ENCODE data around the gene DHRS13. TPM values are rescaled to one million over a fixed set of nuclear protein-coding genes. Genes with fewer than 3 reads are reported as not detected.

DHRS13 gene
- polyA plus RNA-seq, 2 donors = 9.4 to 15.6 TPM

- no peak overlapping the region for H3K27ac ChIP-seq (ENCODE audit: low read depth in 2 of 2, low read length in 1 of 2)
- H3K36me3 ChIP-seq (ENCODE audit: control insufficient read depth in 2 of 2, insufficient read depth in 2 of 2, low read length in 1 of 2) = peaks cover 7 to 29% of the 10 kb centered on the region in 2 donors
- H3K9me3 ChIP-seq (ENCODE audit: control insufficient read depth in 2 of 2, insufficient read depth in 1 of 2, low read depth in 1 of 2, low read length in 1 of 2) = no peaks in the 10 kb centered on the region
- H3K4me1 ChIP-seq (ENCODE audit: control insufficient read depth in 2 of 2, insufficient read depth in 2 of 2, low read length in 1 of 2) = peaks cover 0 to 4% of the 10 kb centered on the region in 2 donors
- H3K27me3 ChIP-seq (ENCODE audit: control insufficient read depth in 1 of 2, insufficient read depth in 2 of 2, low read length in 2 of 2) = no peaks in the 10 kb centered on the region
- no peak overlapping the region for H3K4me3 ChIP-seq (ENCODE audit: low read depth in 1 of 2, low read length in 2 of 2)
- WGBS, 2 donors = 93 to 95% methylated on average over 7 of the region's 7 CpGs
These were observed 14.0 kb downstream of the DHRS13 start for GRCh38 chr17:28888832-28889231.

GRCh38 chr17:28887871-28888471 lies 14.9 kb downstream of the DHRS13 start:
- Histone ChIP-seq H3K9me3 (ENCODE audit: control insufficient read depth in 2 of 2, insufficient read depth in 1 of 2, low read depth in 1 of 2, low read length in 1 of 2) (no peaks in the 10 kb centered on the region), H3K4me1 (ENCODE audit: control insufficient read depth in 2 of 2, insufficient read depth in 2 of 2, low read length in 1 of 2) (peaks cover 0 to 1% of the 10 kb centered on the region in 2 donors), H3K36me3 (ENCODE audit: control insufficient read depth in 2 of 2, insufficient read depth in 2 of 2, low read length in 1 of 2) (peaks cover 10 to 33% of the 10 kb centered on the region in 2 donors), H3K4me3 (ENCODE audit: low read depth in 1 of 2, low read length in 2 of 2) (no peak overlapping the region), H3K27ac (ENCODE audit: low read depth in 2 of 2, low read length in 1 of 2) (no peak overlapping the region), H3K27me3 (ENCODE audit: control insufficient read depth in 1 of 2, insufficient read depth in 2 of 2, low read length in 2 of 2) (no peaks in the 10 kb centered on the region)
- 79 to 80% methylated on average over 12 of the region's 12 CpGs for WGBS, 2 donors

- H3K4me1 ChIP-seq (ENCODE audit: control insufficient read depth in 2 of 2, insufficient read depth in 2 of 2, low read length in 1 of 2) = peaks cover 0 to 3% of the 10 kb centered on the region in 2 donors
- H3K27me3 ChIP-seq (ENCODE audit: control insufficient read depth in 1 of 2, insufficient read depth in 2 of 2, low read length in 2 of 2) = no peaks in the 10 kb centered on the region
- no peaks in the 10 kb centered on the region for H3K9me3 ChIP-seq (ENCODE audit: control insufficient read depth in 2 of 2, insufficient read depth in 1 of 2, low read depth in 1 of 2, low read length in 1 of 2)
- H3K4me3 ChIP-seq (ENCODE audit: low read depth in 1 of 2, low read length in 2 of 2) = no peak overlapping the region
- H3K27ac ChIP-seq (ENCODE audit: low read depth in 2 of 2, low read length in 1 of 2) = no peak overlapping the region
- WGBS, 2 donors = 83 to 86% methylated on average over 10 of the region's 10 CpGs
- peaks cover 27 to 49% of the 10 kb centered on the region in 2 donors for H3K36me3 ChIP-seq (ENCODE audit: control insufficient read depth in 2 of 2, insufficient read depth in 2 of 2, low read length in 1 of 2)
These were observed 16.9 kb downstream of the DHRS13 start for GRCh38 chr17:28885951-28886350.

GRCh38 chr17:28885363-28885762 lies 17.5 kb downstream of the DHRS13 start:
- Histone ChIP-seq H3K9me3 (ENCODE audit: control insufficient read depth in 2 of 2, insufficient read depth in 1 of 2, low read depth in 1 of 2, low read length in 1 of 2) (no peaks in the 10 kb centered on the region), H3K27ac (ENCODE audit: low read depth in 2 of 2, low read length in 1 of 2) (no peak overlapping the region), H3K4me1 (ENCODE audit: control insufficient read depth in 2 of 2, insufficient read depth in 2 of 2, low read length in 1 of 2) (peaks cover 0 to 6% of the 10 kb centered on the region in 2 donors), H3K36me3 (ENCODE audit: control insufficient read depth in 2 of 2, insufficient read depth in 2 of 2, low read length in 1 of 2) (peaks cover 30 to 54% of the 10 kb centered on the region in 2 donors), H3K4me3 (ENCODE audit: low read depth in 1 of 2, low read length in 2 of 2) (no peak overlapping the region), H3K27me3 (ENCODE audit: control insufficient read depth in 1 of 2, insufficient read depth in 2 of 2, low read length in 2 of 2) (no peaks in the 10 kb centered on the region)
- WGBS, 2 donors = 89 to 92% methylated on average over 4 of the region's 4 CpGs

DNA sequence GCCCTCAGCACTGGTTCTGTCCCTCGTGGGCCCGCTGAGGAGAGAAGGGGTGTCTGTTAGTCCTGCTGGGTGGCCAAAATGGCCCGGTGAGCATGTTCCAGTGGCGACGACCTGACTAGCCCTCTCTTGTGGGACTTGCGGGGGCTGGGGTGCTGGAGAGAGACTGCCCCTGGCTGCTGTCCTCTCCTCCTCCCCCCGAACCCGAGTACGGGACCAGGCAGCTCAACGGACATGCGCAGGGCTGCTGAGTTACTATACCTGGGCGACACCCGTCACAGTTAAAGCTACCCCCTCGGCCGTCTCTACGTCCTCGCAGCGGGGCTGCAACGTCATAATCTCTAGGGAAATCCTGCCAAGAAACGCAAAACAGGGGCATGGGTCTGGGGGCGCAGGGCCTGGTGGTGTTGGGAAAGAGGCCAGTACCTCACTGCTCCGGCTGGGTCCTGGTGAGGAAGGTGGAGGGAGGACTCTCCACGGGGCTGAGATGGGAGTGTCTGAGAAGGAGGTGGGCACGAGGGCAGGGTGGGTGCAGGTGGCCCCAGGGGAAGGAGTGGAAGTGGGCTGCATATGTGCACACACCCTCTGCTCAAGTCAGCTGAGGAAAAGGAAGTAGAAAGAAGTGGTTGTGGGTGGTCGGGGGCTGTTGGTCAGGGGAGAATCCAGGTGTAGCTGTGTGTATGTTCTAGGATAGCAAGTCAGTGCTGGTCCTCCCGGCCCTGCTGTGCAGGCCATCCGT lies 18.7 kb downstream of the DHRS13 start:
- Histone ChIP-seq H3K4me3 (ENCODE audit: low read depth in 1 of 2, low read length in 2 of 2) (no peak overlapping the region), H3K9me3 (ENCODE audit: control insufficient read depth in 2 of 2, insufficient read depth in 1 of 2, low read depth in 1 of 2, low read length in 1 of 2) (no peaks in the 10 kb centered on the region), H3K27ac (ENCODE audit: low read depth in 2 of 2, low read length in 1 of 2) (no peak overlapping the region), H3K4me1 (ENCODE audit: control insufficient read depth in 2 of 2, insufficient read depth in 2 of 2, low read length in 1 of 2) (peaks cover 0 to 6% of the 10 kb centered on the region in 2 donors), H3K36me3 (ENCODE audit: control insufficient read depth in 2 of 2, insufficient read depth in 2 of 2, low read length in 1 of 2) (peaks cover 41 to 67% of the 10 kb centered on the region in 2 donors), H3K27me3 (ENCODE audit: control insufficient read depth in 1 of 2, insufficient read depth in 2 of 2, low read length in 2 of 2) (no peaks in the 10 kb centered on the region)
- WGBS, 2 donors = 86 to 88% methylated on average over 27 of the region's 27 CpGs

GRCh38 chr17:28882154-28882895 lies 20.6 kb downstream of the DHRS13 start:
- no peak overlapping the region for H3K27ac ChIP-seq (ENCODE audit: low read depth in 2 of 2, low read length in 1 of 2)
- H3K4me3 ChIP-seq (ENCODE audit: low read depth in 1 of 2, low read length in 2 of 2) = no peak overlapping the region
- peaks cover 43 to 65% of the 10 kb centered on the region in 2 donors for H3K36me3 ChIP-seq (ENCODE audit: control insufficient read depth in 2 of 2, insufficient read depth in 2 of 2, low read length in 1 of 2)
- 92 to 94% methylated on average over 18 of the region's 18 CpGs for WGBS, 2 donors
- H3K4me1 ChIP-seq (ENCODE audit: control insufficient read depth in 2 of 2, insufficient read depth in 2 of 2, low read length in 1 of 2) = peaks cover 0 to 6% of the 10 kb centered on the region in 2 donors
- H3K27me3 ChIP-seq (ENCODE audit: control insufficient read depth in 1 of 2, insufficient read depth in 2 of 2, low read length in 2 of 2) = no peaks in the 10 kb centered on the region
- H3K9me3 ChIP-seq (ENCODE audit: control insufficient read depth in 2 of 2, insufficient read depth in 1 of 2, low read depth in 1 of 2, low read length in 1 of 2) = no peaks in the 10 kb centered on the region

DNA sequence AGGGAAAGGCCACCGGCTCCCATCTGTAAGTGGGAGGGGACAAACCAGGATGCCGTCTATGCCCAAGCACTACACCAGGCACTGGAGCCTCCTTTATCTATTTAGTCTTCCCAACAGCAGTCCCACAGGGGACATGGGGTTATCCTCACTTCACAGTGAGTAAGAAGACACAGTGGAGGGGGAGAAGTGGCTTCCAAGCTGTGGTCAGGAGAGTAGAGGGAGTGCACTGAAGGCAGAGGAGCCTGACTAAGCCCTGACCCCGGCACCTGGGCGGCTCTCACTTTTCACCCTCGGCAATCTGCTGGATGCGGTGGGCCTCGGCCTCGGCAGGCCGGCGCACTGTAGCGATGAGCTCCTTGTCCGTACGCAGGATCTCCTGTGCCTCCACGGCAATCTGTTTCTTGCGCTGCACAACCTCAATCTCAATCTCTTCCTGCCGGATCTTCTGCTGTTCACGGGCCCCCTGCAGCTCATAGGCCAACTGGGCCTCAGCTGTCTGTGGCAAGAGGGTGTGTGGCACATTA lies 21.3 kb downstream of the DHRS13 start:
- H3K36me3 ChIP-seq (ENCODE audit: control insufficient read depth in 2 of 2, insufficient read depth in 2 of 2, low read length in 1 of 2) = peaks cover 43 to 65% of the 10 kb centered on the region in 2 donors
- no peaks in the 10 kb centered on the region for H3K27me3 ChIP-seq (ENCODE audit: control insufficient read depth in 1 of 2, insufficient read depth in 2 of 2, low read length in 2 of 2)
- H3K27ac ChIP-seq (ENCODE audit: low read depth in 2 of 2, low read length in 1 of 2) = no peak overlapping the region
- peaks cover 0 to 6% of the 10 kb centered on the region in 2 donors for H3K4me1 ChIP-seq (ENCODE audit: control insufficient read depth in 2 of 2, insufficient read depth in 2 of 2, low read length in 1 of 2)
- WGBS, 2 donors = 91 to 96% methylated on average over 17 of the region's 17 CpGs
- H3K9me3 ChIP-seq (ENCODE audit: control insufficient read depth in 2 of 2, insufficient read depth in 1 of 2, low read depth in 1 of 2, low read length in 1 of 2) = no peaks in the 10 kb centered on the region
- H3K4me3 ChIP-seq (ENCODE audit: low read depth in 1 of 2, low read length in 2 of 2) = no peak overlapping the region

GRCh38 chr17:28880572-28880945 lies 22.3 kb downstream of the DHRS13 start:
- 63 to 77% methylated on average over 10 of the region's 10 CpGs for WGBS, 2 donors

DNA sequence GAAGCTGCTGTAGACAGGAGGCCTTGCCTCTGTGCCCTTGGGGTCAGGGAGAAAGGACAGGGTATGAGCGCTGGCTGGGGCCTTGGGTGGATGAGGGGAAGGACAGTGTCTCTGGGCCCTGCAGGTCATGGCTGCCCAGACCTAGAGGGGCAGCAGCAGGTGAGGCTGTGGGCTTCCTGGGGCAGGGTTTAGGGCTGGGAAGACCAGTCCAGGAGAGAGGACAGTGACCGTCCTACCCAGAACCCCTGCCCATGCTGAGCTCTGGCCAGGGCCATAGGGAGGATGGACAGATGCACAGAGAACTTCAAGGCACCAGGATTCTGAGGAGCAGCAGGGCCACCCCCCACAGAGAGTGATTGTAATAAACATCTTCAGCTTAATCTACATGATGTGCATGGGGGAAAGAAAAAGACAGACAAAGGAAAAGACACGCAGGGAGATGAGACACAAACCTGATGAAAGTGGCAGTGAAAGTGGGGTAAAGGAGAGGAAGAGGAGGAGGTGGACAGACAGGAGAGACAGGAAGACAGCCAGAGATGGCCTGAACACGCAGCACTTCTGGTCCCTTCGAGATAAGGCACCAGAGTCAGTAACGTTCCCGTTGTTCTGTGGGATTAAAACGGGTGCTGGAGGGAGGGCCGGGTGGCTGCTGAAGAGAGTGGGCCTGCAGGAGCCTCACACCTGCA lies 22.9 kb downstream of the DHRS13 start:
- 72 to 73% methylated on average over 9 of the region's 9 CpGs for WGBS, 2 donors

More at GRCh38 chr17:28880572-28880945, 22.3 kb downstream of the DHRS13 start:
- H3K4me1 ChIP-seq (ENCODE audit: control insufficient read depth in 2 of 2, insufficient read depth in 2 of 2, low read length in 1 of 2) = peaks cover 0 to 8% of the 10 kb centered on the region in 2 donors
- no peak overlapping the region for H3K27ac ChIP-seq (ENCODE audit: low read depth in 2 of 2, low read length in 1 of 2)
- no peaks in the 10 kb centered on the region for H3K9me3 ChIP-seq (ENCODE audit: control insufficient read depth in 2 of 2, insufficient read depth in 1 of 2, low read depth in 1 of 2, low read length in 1 of 2)
- H3K4me3 ChIP-seq (ENCODE audit: low read depth in 1 of 2, low read length in 2 of 2) = no peak overlapping the region
- H3K27me3 ChIP-seq (ENCODE audit: control insufficient read depth in 1 of 2, insufficient read depth in 2 of 2, low read length in 2 of 2) = no peaks in the 10 kb centered on the region
- peaks cover 43 to 58% of the 10 kb centered on the region in 2 donors for H3K36me3 ChIP-seq (ENCODE audit: control insufficient read depth in 2 of 2, insufficient read depth in 2 of 2, low read length in 1 of 2)

More for the DNA sequence above, 22.9 kb downstream of the DHRS13 start:
- Histone ChIP-seq H3K36me3 (ENCODE audit: control insufficient read depth in 2 of 2, insufficient read depth in 2 of 2, low read length in 1 of 2) (peaks cover 37 to 53% of the 10 kb centered on the region in 2 donors), H3K4me1 (ENCODE audit: control insufficient read depth in 2 of 2, insufficient read depth in 2 of 2, low read length in 1 of 2) (peaks cover 0 to 8% of the 10 kb centered on the region in 2 donors), H3K27me3 (ENCODE audit: control insufficient read depth in 1 of 2, insufficient read depth in 2 of 2, low read length in 2 of 2) (no peaks in the 10 kb centered on the region), H3K4me3 (ENCODE audit: low read depth in 1 of 2, low read length in 2 of 2) (no peak overlapping the region), H3K9me3 (ENCODE audit: control insufficient read depth in 2 of 2, insufficient read depth in 1 of 2, low read depth in 1 of 2, low read length in 1 of 2) (no peaks in the 10 kb centered on the region), H3K27ac (ENCODE audit: low read depth in 2 of 2, low read length in 1 of 2) (no peak overlapping the region)

Measured in esophagus (tissue), 2 donors.